ENCODE data around the gene ME3.
"Not testable (repeated sequence)": the region's sequence is repeated elsewhere in the genome, so short reads cannot be mapped to it uniquely, and the experiment has no call there.

DNA sequence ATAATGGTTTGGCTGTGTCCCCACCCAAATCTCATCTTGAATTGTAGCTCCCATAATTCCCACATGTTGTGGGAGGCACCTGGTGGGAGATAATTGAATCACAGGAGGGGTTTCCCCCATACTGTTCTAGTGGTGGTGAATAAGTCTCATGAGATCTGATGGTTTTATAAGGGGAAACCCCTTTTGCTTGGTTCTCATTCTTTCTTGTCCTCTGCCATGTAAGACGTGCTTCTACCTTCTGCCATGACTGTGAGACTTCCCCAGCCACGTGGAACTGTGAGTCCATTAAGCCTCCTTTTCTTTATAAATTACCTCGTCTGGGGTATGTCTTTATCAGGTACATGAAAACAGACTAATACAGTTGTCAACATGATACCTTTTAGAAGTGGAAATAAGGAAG, 53.0 kb downstream of the ME3 start:
- not testable (repeated sequence) for TF ChIP-seq CTCF (IDR thresholded peaks at IDR 0.05); EZH2 (IDR thresholded peaks at IDR 0.05; ENCODE audit: borderline replicate concordance, insufficient read depth, low read depth, low read length, poor library complexity, severe bottlenecking)
